H1 (cell line): ENCODE results near the gene PTPRF. TPM values are rescaled to one million over a fixed set of nuclear protein-coding genes. Genes with fewer than 3 reads are reported as not detected.

ENCODE experiments used
- CTCF ChIA-PET: fragments of 300-600 bp; sonication (Branson Sonifier 250); formaldehyde crosslinking; loops from one replicate; lab custom pipeline; 2021; ENCODE audit not compliant: partially characterized antibody; lab: Charles Lee
- POLR2A ChIA-PET: fragments of 300-600 bp; sonication (Branson Sonifier 250); formaldehyde crosslinking; loops from one replicate; lab custom pipeline; 2021; ENCODE audit warnings: inconsistent platforms; ENCODE audit not compliant: partially characterized antibody; lab: Charles Lee
- DNase-seq, 2 experiments: peaks; one replicate each; pipeline versions ENCODE4 v3.0.0 to v3.0.0-alpha.2; 2010 to 2022; ENCODE audit warnings: low spot score in 2 of 2, low read depth in 1 of 2, mixed read lengths in 1 of 2
- FAIRE-seq: peaks from 2 replicates; lab custom pipeline; 2011; peaks lifted over from hg19 to GRCh38; lab: Jason Lieb, UNC
- H2AFZ ChIP-seq: 2 replicates; pipeline ENCODE4 v1.8.1; 2012; ENCODE audit warnings: low read length, inconsistent platforms
- H2AK5ac ChIP-seq: 2 replicates; pipeline ENCODE4 v1.6.1; 2013; ENCODE audit warnings: low read depth, low read length
- H2BK120ac ChIP-seq: replicated peaks from 2 replicates; pipeline ENCODE3; 2013; ENCODE audit warnings: low read depth, low read length, inconsistent platforms
- H2BK12ac ChIP-seq: 2 replicates; pipeline ENCODE4 v1.6.1; 2013; ENCODE audit warnings: low read depth, low read length
- H2BK15ac ChIP-seq: 2 replicates; pipeline ENCODE4 v1.6.1; 2013; ENCODE audit warnings: low read length
- H2BK20ac ChIP-seq: 2 replicates; pipeline ENCODE4 v1.6.1; 2013; ENCODE audit warnings: low read length
- H2BK5ac ChIP-seq: 2 replicates; pipeline ENCODE4 v1.6.1; 2013; ENCODE audit warnings: low read depth, low read length
- H3K14ac ChIP-seq: 2 replicates; pipeline ENCODE4 v1.6.1; 2013; ENCODE audit warnings: inconsistent platforms; ENCODE audit not compliant: insufficient read length
- H3K18ac ChIP-seq: 2 replicates; pipeline ENCODE4 v1.6.1; 2013; ENCODE audit warnings: low read length; ENCODE audit errors: extremely low read depth
- H3K23ac ChIP-seq: 2 replicates; pipeline ENCODE4 v1.6.1; 2013; ENCODE audit warnings: inconsistent platforms; ENCODE audit not compliant: insufficient read length
- H3K23me2 ChIP-seq: 2 replicates; pipeline ENCODE4 v1.6.1; 2013; ENCODE audit warnings: low read depth, low read length
- H3K27ac ChIP-seq: 2 replicates; pipeline ENCODE4 v1.6.1; 2011; ENCODE audit warnings: low read depth, low read length, inconsistent platforms
- H3K27me3 ChIP-seq, 4 experiments: replicated peaks in 1 of 4; 1 replicate in 1 of 4; 2 replicates in 3 of 4; pipeline versions ENCODE4 v1.6.1 to v1.8.1; 2011 to 2013; ENCODE audit warnings: low read length in 3 of 4, mild to moderate bottlenecking in 3 of 4, inconsistent platforms in 2 of 4, mixed read lengths in 2 of 4, moderate library complexity in 1 of 4; ENCODE audit not compliant: control insufficient read depth in 3 of 4, insufficient read depth in 3 of 4; ENCODE audit errors: extremely low read depth in 1 of 4
- H3K36me3 ChIP-seq, 4 experiments: 2 replicates each; pipeline versions ENCODE4 v1.6.1 to v1.8.1; 2011 to 2013; ENCODE audit warnings: mild to moderate bottlenecking in 4 of 4, low read length in 3 of 4, moderate library complexity in 2 of 4, control low read depth in 1 of 4, inconsistent platforms in 1 of 4; ENCODE audit not compliant: insufficient read depth in 4 of 4, control insufficient read depth in 2 of 4
- H3K4ac ChIP-seq: replicated peaks from 2 replicates; pipeline ENCODE3; 2013; ENCODE audit warnings: low read length, low read depth, mixed read lengths, inconsistent platforms; ENCODE audit not compliant: insufficient read length
- H3K4me1 ChIP-seq, 4 experiments: replicated peaks in 1 of 4; 1 replicate in 1 of 4; 2 replicates in 3 of 4; pipeline versions ENCODE4 v1.6.1 to v1.8.1; 2011 to 2013; ENCODE audit warnings: low read length in 3 of 4, inconsistent platforms in 2 of 4, mixed read lengths in 1 of 4; ENCODE audit not compliant: insufficient read depth in 4 of 4, control insufficient read depth in 3 of 4
- H3K4me2 ChIP-seq, 2 experiments: 2 replicates each; pipeline versions ENCODE4 v1.6.1 to v1.8.1; 2011 to 2013; ENCODE audit warnings: low read depth in 2 of 2, low read length in 2 of 2, control low read depth in 1 of 2, inconsistent platforms in 1 of 2, mild to moderate bottlenecking in 1 of 2; ENCODE audit not compliant: insufficient read depth in 1 of 2
- H3K4me3 ChIP-seq, 4 experiments: fragments of 200-600, 300-600 bp in 1 of 4; sonication (generic), shearing (Covaris generic), sonication (Bioruptor Twin) in 1 of 4; 2 replicates each; pipeline versions ENCODE4 v1.5.1 to v1.8.1; 2011 to 2016; ENCODE audit warnings: low read length in 4 of 4, low read depth in 3 of 4, control low read depth in 2 of 4, inconsistent platforms in 2 of 4, mild to moderate bottlenecking in 2 of 4, mixed read lengths in 1 of 4, moderate library complexity in 1 of 4; ENCODE audit not compliant: insufficient read depth in 2 of 4; ENCODE audit errors: extremely low read depth in 1 of 4
- H3K56ac ChIP-seq: replicated peaks from 2 replicates; pipeline ENCODE3; 2013; ENCODE audit warnings: low read depth, mild to moderate bottlenecking, mixed read lengths, low read length, inconsistent platforms; ENCODE audit not compliant: insufficient read length
- H3K79me1 ChIP-seq: 2 replicates; pipeline ENCODE4 v1.6.1; 2013; ENCODE audit warnings: low read depth, low read length, control low read depth
- H3K79me2 ChIP-seq, 2 experiments: 2 replicates each; pipeline versions ENCODE4 v1.6.1 to v1.8.1; 2012 to 2013; ENCODE audit warnings: low read length in 2 of 2, mild to moderate bottlenecking in 2 of 2, inconsistent platforms in 1 of 2; ENCODE audit not compliant: insufficient read depth in 2 of 2, control insufficient read depth in 1 of 2
- H3K9ac ChIP-seq, 4 experiments: replicated peaks in 1 of 4; 1 replicate in 1 of 4; 2 replicates in 3 of 4; pipeline versions ENCODE4 v1.6.1 to v1.8.1; 2011 to 2013; ENCODE audit warnings: low read depth in 3 of 4, low read length in 3 of 4, control low read depth in 2 of 4, mild to moderate bottlenecking in 2 of 4, moderate library complexity in 2 of 4, inconsistent platforms in 1 of 4; ENCODE audit errors: extremely low read depth in 1 of 4
- H3K9me3 ChIP-seq, 2 experiments: 2 replicates each; pipeline versions ENCODE4 v1.6.1 to v1.8.1; 2012 to 2013; ENCODE audit warnings: mild to moderate bottlenecking in 2 of 2, moderate library complexity in 2 of 2, control low read depth in 1 of 2, inconsistent platforms in 1 of 2, low read depth in 1 of 2, low read length in 1 of 2, mixed read lengths in 1 of 2; ENCODE audit not compliant: insufficient read depth in 2 of 2
- H4K20me1 ChIP-seq, 2 experiments: replicated peaks in 1 of 2; 2 replicates each; pipeline versions ENCODE3 to v1.8.1; 2011 to 2013; ENCODE audit warnings: inconsistent platforms in 2 of 2, low read length in 2 of 2, mild to moderate bottlenecking in 1 of 2; ENCODE audit not compliant: insufficient read depth in 2 of 2, control insufficient read depth in 1 of 2
- H4K5ac ChIP-seq: 2 replicates; pipeline ENCODE4 v1.6.1; 2013; ENCODE audit warnings: low read length, low read depth, mixed read lengths, inconsistent platforms; ENCODE audit not compliant: insufficient read length
- H4K8ac ChIP-seq: 2 replicates; pipeline ENCODE4 v1.8.0; 2013; ENCODE audit warnings: mild to moderate bottlenecking, moderate library complexity, low read length, inconsistent platforms; ENCODE audit not compliant: insufficient read depth; ENCODE audit errors: extremely low read depth
- H4K91ac ChIP-seq: replicated peaks from 2 replicates; pipeline ENCODE3; 2013; ENCODE audit warnings: low read length, mixed read lengths, inconsistent platforms; ENCODE audit not compliant: insufficient read length
- ASH2L ChIP-seq: fragments of 200-600, 300-600 bp; sonication (generic); IDR thresholded peaks from one replicate; pipeline ENCODE4 v1.7.1; 2017; ENCODE audit warnings: low read length
- BACH1 ChIP-seq: IDR thresholded peaks from 2 replicates; pipeline ENCODE4 v1.6.1; 2012; ENCODE audit warnings: low read length, improper control_type of control experiment
- GABPA ChIP-seq: IDR thresholded peaks from 2 replicates; pipeline ENCODE4 v1.6.1; 2011; ENCODE audit warnings: mild to moderate bottlenecking, low read length, moderate library complexity, borderline replicate concordance; ENCODE audit not compliant: insufficient read depth
- KDM4A ChIP-seq: IDR thresholded peaks from one replicate; pipeline ENCODE4 v1.7.1; 2012; ENCODE audit warnings: low read depth, mild to moderate bottlenecking, moderate library complexity, low read length, inconsistent platforms; ENCODE audit not compliant: severe bottlenecking
- MAFK ChIP-seq: IDR thresholded peaks from 2 replicates; pipeline ENCODE4 v1.6.1; 2012; ENCODE audit warnings: low read depth, mild to moderate bottlenecking, improper control_type of control experiment, low read length
- RNF2 ChIP-seq: fragments of 200-900, 300-1000 bp; sonication (generic); IDR thresholded peaks from 2 replicates; pipeline ENCODE4 v1.7.1; 2016; ENCODE audit warnings: borderline replicate concordance, low read depth, mild to moderate bottlenecking, antibody characterized with exemption, low read length; ENCODE audit not compliant: poor library complexity, severe bottlenecking; ENCODE audit errors: missing control alignments
- SIN3A ChIP-seq, 2 experiments: IDR thresholded peaks in 1 of 2; conservative IDR thresholded peaks in 1 of 2; 2 replicates each; pipeline ENCODE4 v1.6.1; 2011 to 2012; ENCODE audit warnings: low read length in 2 of 2, improper control_type of control experiment in 1 of 2, low read depth in 1 of 2, mild to moderate bottlenecking in 1 of 2
- SIRT6 ChIP-seq: IDR thresholded peaks from one replicate; pipeline ENCODE4 v1.7.1; 2012; ENCODE audit warnings: low read length, inconsistent platforms
- SP1 ChIP-seq: IDR thresholded peaks from 2 replicates; pipeline ENCODE4 v1.6.1; 2011; ENCODE audit warnings: low read depth, low read length
- WGBS, 2 experiments: shearing (Covaris generic) in 1 of 2; methylation state at CpG; one replicate each; pipeline versions ENCODE4 v1.1.6 to v1.1.7; 2013 to 2015; ENCODE audit warnings: low lambda C conversion rate in 2 of 2, mixed read lengths in 2 of 2, inconsistent platforms in 1 of 2, low coverage in 1 of 2, missing lambda C conversion rate in 1 of 2; ENCODE audit not compliant: insufficient replicate concordance in 2 of 2, insufficient coverage in 1 of 2, insufficient read length in 1 of 2; ENCODE audit errors: extremely low coverage in 1 of 2, missing lambda C conversion rate in 1 of 2; 5-methylcytosine and 5-hydroxymethylcytosine counted together
- polyA plus RNA-seq, 7 experiments: library from polyadenylated mRNA; depleted of rRNA in 3 of 7; stranded (reverse) in 5 of 7; unstranded in 2 of 7; fragments of >200 nt in 5 of 7; fragments of 200-250 nt in 2 of 7; gene quantifications; 1 replicate in 5 of 7; 2 replicates in 1 of 7; 4 replicates in 1 of 7; pipeline versions ENCODE4 v1.2.1 to v1.2.3, GENCODE V29; 2011 to 2013; ENCODE audit warnings: missing spikeins in 2 of 7, mixed read lengths in 2 of 7
- total RNA-seq: library from RNA; stranded (reverse); fragmentation: NEBNext Ultra II Directional; extraction: Animal tissue kit (Norgen Biotek cat#: 25700); gene quantifications from 2 replicates; pipeline ENCODE4 v1.2.1, GENCODE V29; 2021

The PTPRF gene
- total and polyA plus RNA-seq, 2 of the 8 experiments (the other 6 are each of a cell fraction or from before 2014, with no cell fraction given): 136 to 231 TPM

- Histone ChIP-seq H3K27ac (no peak overlapping the region), H3K56ac (no peak overlapping the region), H3K27me3 (no peaks in the 10 kb centered on the region), H3K4me1 (no peaks in the 10 kb centered on the region; a peak in 1 of 7 replicates), H2BK5ac (no peak overlapping the region), H4K20me1 (peaks cover 8 to 25% of the 10 kb centered on the region in 2 experiments), H2BK120ac (no peak overlapping the region), H3K79me2 (no peaks in the 10 kb centered on the region), H3K36me3 (peaks cover 7 to 18% (median 11%) of the 10 kb centered on the region in 4 experiments; a peak in 7 of 8 replicates), H2BK20ac (no peak overlapping the region), H3K4me3 (no peak overlapping the region), H2AFZ (no peak overlapping the region), H2BK15ac (no peak overlapping the region), H3K9me3 (no peaks in the 10 kb centered on the region), H2AK5ac (no peak overlapping the region), H3K23ac (no peak overlapping the region), H4K8ac (no peak overlapping the region), H4K5ac (no peak overlapping the region), H3K18ac (no peak overlapping the region), H3K9ac (no peak overlapping the region; a peak in 1 of 7 replicates), H3K23me2 (no peaks in the 10 kb centered on the region; the same call in 1 of the 2 replicates), H3K79me1 (peaks cover 7% of the 10 kb centered on the region; the same call in 1 of the 2 replicates), H4K91ac (no peak overlapping the region), H3K14ac (no peak overlapping the region), H3K4ac (no peak overlapping the region), H2BK12ac (no peak overlapping the region), H3K4me2 (no peak overlapping the region)
- no peak for DNase-seq
- 66% methylated on average over 6 of the region's 6 CpGs; no CpG with 5 or more reads in 1 of the 2 experiments for WGBS, 2 experiments
- ChIA-PET POLR2A (interaction anchor here (0.7 kb wide), 1 partner anchor 53 kb away, joined by 3 read pairs; no protein-coding TSS in a partner anchor), CTCF (interaction anchor here (1.1 to 1.2 kb wide), 2 partner anchors 10 to 35 kb away, joined by 3 read pairs; no protein-coding TSS in a partner anchor)
- no peak for FAIRE-seq
- TF ChIP-seq ASH2L (no peak), MAFK (no peak), BACH1 (no peak), SIN3A (conservative IDR thresholded peaks at IDR 0.05 in 1 of 2, IDR thresholded peaks at IDR 0.05 in 1 of 2; ENCODE audit: low read depth in 1 of 2, low read length in 2 of 2) (no peak), SIRT6 (no peak), RNF2 (no peak), KDM4A (no peak), GABPA (no peak), SP1 (no peak)
Measured at GRCh38 chr1:43586136-43586731, 55.6 kb downstream of the PTPRF start.
